ENCODE measurements around the gene PNCK. TPM values are rescaled to one million over a fixed set of nuclear protein-coding genes. Genes with fewer than 3 reads are reported as not detected.

The PNCK gene
- total and polyA plus RNA-seq, 10 of the 15 experiments (the other 5 are each of a cell fraction or from before 2014, with no cell fraction given) = 0.21 to 0.67 (median 0.54) TPM; not detected in 7

DNA sequence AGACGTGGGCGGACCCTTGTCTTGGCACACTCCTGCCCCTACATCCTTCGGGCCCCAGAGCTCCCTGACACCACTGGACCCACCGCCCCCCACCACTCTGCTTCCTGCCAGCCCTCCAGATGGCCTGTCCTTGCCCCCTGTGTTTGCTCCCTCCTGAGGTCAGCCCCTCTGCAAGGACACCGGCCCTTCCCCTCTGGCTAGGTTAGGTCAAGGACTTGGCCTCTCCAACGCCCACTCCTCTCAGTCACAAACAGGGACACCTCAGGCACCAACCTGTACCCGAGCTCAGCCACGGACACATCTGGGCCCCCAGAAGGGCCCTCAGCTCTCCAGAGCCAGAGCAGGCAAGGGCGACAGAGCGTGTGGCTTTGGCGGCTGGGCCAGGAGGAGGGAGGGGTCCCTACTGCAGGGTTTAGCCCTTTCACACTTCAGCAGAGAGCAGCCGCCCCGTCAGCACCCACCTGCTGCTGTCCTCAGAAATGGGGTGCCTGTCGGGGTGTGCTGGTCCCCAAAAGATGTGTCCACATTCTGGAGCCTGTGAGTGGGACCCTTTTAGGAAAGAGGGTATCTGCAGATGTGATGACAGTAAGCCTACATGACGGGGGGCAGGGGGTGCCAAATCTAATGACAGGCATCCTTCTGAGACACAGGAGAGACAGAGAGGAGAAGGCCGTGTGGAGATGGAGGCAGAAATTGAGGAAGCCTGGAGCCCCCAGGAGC is 50.1 kb downstream of the PNCK start:
- Histone ChIP-seq H3K27me3 (replicated peaks in 1 of 2; ENCODE audit: control insufficient read depth in 2 of 2, insufficient read depth in 2 of 2, low read length in 1 of 2) (no peaks in the 10 kb centered on the region; a peak in 3 of 4 replicates), H3K4me2 (ENCODE audit: control insufficient read depth, insufficient read depth) (no peak overlapping the region), H3K27ac (ENCODE audit: control insufficient read depth, insufficient read depth) (no peak overlapping the region), H3K79me2 (ENCODE audit: control insufficient read depth, insufficient read depth, low read length) (no peaks in the 10 kb centered on the region), H3K9ac (ENCODE audit: control insufficient read depth, insufficient read depth, low read length) (no peak overlapping the region), H4K20me1 (ENCODE audit: control insufficient read depth, insufficient read depth) (no peaks in the 10 kb centered on the region), H3K36me3 (ENCODE audit: control insufficient read depth in 2 of 2, insufficient read depth in 2 of 2, low read length in 1 of 2) (no peaks in the 10 kb centered on the region), H3K4me3 (no peak overlapping the region), H3K4me1 (ENCODE audit: control insufficient read depth, insufficient read depth, low read length) (no peaks in the 10 kb centered on the region), H2AFZ (ENCODE audit: control insufficient read depth, low read depth, low read length) (no peak overlapping the region), H3K9me3 (replicated peaks; ENCODE audit: control insufficient read depth, insufficient read depth, low read length) (no peaks in the 10 kb centered on the region; the same call in 2 of the 3 replicates)
- SMC1A ChIA-PET (ENCODE audit: uncharacterized antibody, unreplicated experiment) = no interaction called here
- POLR2A ChIA-PET = no interaction called here
- in situ Hi-C loops (cut with MboI) (no loop called here), intact Hi-C loops (cut with micrococcal nuclease; ENCODE audit: unreplicated experiment) (no loop called here)
- RAD21 ChIA-PET (ENCODE audit: unreplicated experiment) = no interaction called here
- DNase-seq (ENCODE audit: low read depth, low spot score) (no peak), ATAC-seq (no peak), FAIRE-seq (no peak)
- TF ChIP-seq ZNF384 (IDR thresholded peaks at IDR 0.05; ENCODE audit: borderline replicate concordance, low read depth, low read length) (no peak), NR2C2 (IDR thresholded peaks at IDR 0.05; ENCODE audit: borderline replicate concordance, control insufficient read depth, insufficient read length, low read depth) (no peak), BHLHE40 (IDR thresholded peaks at IDR 0.05; ENCODE audit: borderline replicate concordance in 1 of 2, low read depth in 2 of 2, low read length in 1 of 2) (no peak), POLR2A (IDR thresholded peaks at IDR 0.05; ENCODE audit: low read depth, low read length) (no peak), KDM1A (IDR thresholded peaks at IDR 0.05; ENCODE audit: borderline replicate concordance) (no peak), NBN (IDR thresholded peaks at IDR 0.05) (no peak), YBX1 (IDR thresholded peaks at IDR 0.05) (no peak)
- TF ChIP-seq, protein P1, sequence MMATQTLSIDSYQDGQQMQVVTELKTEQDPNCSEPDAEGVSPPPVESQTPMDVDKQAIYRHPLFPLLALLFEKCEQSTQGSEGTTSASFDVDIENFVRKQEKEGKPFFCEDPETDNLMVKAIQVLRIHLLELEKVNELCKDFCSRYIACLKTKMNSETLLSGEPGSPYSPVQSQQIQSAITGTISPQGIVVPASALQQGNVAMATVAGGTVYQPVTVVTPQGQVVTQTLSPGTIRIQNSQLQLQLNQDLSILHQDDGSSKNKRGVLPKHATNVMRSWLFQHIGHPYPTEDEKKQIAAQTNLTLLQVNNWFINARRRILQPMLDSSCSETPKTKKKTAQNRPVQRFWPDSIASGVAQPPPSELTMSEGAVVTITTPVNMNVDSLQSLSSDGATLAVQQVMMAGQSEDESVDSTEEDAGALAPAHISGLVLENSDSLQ (IDR thresholded peaks at IDR 0.05) = no peak
- TF ChIP-seq, protein P2, sequence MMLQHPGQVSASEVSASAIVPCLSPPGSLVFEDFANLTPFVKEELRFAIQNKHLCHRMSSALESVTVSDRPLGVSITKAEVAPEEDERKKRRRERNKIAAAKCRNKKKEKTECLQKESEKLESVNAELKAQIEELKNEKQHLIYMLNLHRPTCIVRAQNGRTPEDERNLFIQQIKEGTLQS (IDR thresholded peaks at IDR 0.05; ENCODE audit: borderline replicate concordance, extremely low read depth, low read depth, low read length) = no peak
- 21% methylated on average over 16 of the region's 16 CpGs for WGBS (ENCODE audit: insufficient coverage, insufficient replicate concordance, low lambda C conversion rate, missing lambda C conversion rate)
- BruUV-seq (replicated peaks) = no TSS peak
- CTCF ChIA-PET = no interaction called here
